Anterior cingulate cortex (tissue), 58 donors: Measurements from ENCODE around the gene FBXO2.
"Not testable (repeated sequence)": the region's sequence is repeated elsewhere in the genome, so short reads cannot be mapped to it uniquely, and the experiment has no call there.

Experiments
- DNase-seq, 58 donors: peaks; one replicate each; lab custom pipeline; 2025; lab: John Stamatoyannopoulos, UW

The FBXO2 gene

GRCh38 chr1:11639372-11639771 is 14.9 kb downstream of the FBXO2 start:
- DNase-seq: no peak

GRCh38 chr1:11638121-11638520 is 16.1 kb downstream of the FBXO2 start:
- no peak for DNase-seq

- no peak for DNase-seq
Measured at GRCh38 chr1:11634365-11635192, 19.6 kb downstream of the FBXO2 start.

- peak in 1 of 58 donors; percentile 8 for DNase-seq
Measured at GRCh38 chr1:11629184-11630016, 24.8 kb downstream of the FBXO2 start.

GRCh38 chr1:11628767-11629166 is 25.5 kb downstream of the FBXO2 start:
- no peak for DNase-seq

- DNase-seq: no peak
Measured at GRCh38 chr1:11626551-11626950, 27.7 kb downstream of the FBXO2 start.

GRCh38 chr1:11623702-11624101 is 30.5 kb downstream of the FBXO2 start:
- no peak for DNase-seq

- no peak for DNase-seq
Measured at GRCh38 chr1:11622398-11622797, 31.8 kb downstream of the FBXO2 start.

- no peak for DNase-seq
Measured at GRCh38 chr1:11620924-11621323, 33.3 kb downstream of the FBXO2 start.

- no peak for DNase-seq
Measured at GRCh38 chr1:11620405-11620804, 33.8 kb downstream of the FBXO2 start.

- no peak for DNase-seq
Measured at GRCh38 chr1:11617741-11618140, 36.5 kb downstream of the FBXO2 start.

- no peak for DNase-seq
Measured at GRCh38 chr1:11617314-11617713, 36.9 kb downstream of the FBXO2 start.

GRCh38 chr1:11616766-11617165 is 37.5 kb downstream of the FBXO2 start:
- no peak for DNase-seq

GRCh38 chr1:11615090-11615489 is 39.1 kb downstream of the FBXO2 start:
- DNase-seq: no peak

GRCh38 chr1:11613347-11613746 is 40.9 kb downstream of the FBXO2 start:
- no peak for DNase-seq

GRCh38 chr1:11611638-11612327 is 42.4 kb downstream of the FBXO2 start:
- no peak for DNase-seq

- DNase-seq: no peak
Measured at GRCh38 chr1:11610629-11611180, 43.5 kb downstream of the FBXO2 start.

GRCh38 chr1:11609378-11609777 is 44.9 kb downstream of the FBXO2 start:
- not testable (repeated sequence) for DNase-seq

- DNase-seq: not testable (repeated sequence)
Measured at GRCh38 chr1:11608596-11609130, 45.6 kb downstream of the FBXO2 start.

GRCh38 chr1:11606775-11607174 is 47.5 kb downstream of the FBXO2 start:
- DNase-seq: no peak
